HG02588 (cell line): ENCODE results near the gene COL2A1.

Source experiments
- ATAC-seq: cut with Tn5 transposase; IDR thresholded peaks from one replicate; pipeline ENCODE4 v1.9.1; 2021; ENCODE audit warnings: mild to moderate bottlenecking, moderate library complexity; ENCODE audit not compliant: unreplicated experiment

Gene COL2A1

GRCh38 chr12:47991106-47992061, 12.9 kb downstream of the COL2A1 start:
- no peak for ATAC-seq

GRCh38 chr12:47990351-47991105, 13.7 kb downstream of the COL2A1 start:
- ATAC-seq: peak; percentile 84

GRCh38 chr12:47989666-47990065, 14.6 kb downstream of the COL2A1 start:
- ATAC-seq: no peak

- no peak for ATAC-seq
These were observed 15.3 kb downstream of the COL2A1 start for GRCh38 chr12:47989023-47989417.

GRCh38 chr12:47988073-47989022, 15.9 kb downstream of the COL2A1 start:
- ATAC-seq: no peak

- ATAC-seq: no peak
These were observed 16.7 kb downstream of the COL2A1 start for GRCh38 chr12:47987411-47988072.

GRCh38 chr12:47986832-47987231, 17.4 kb downstream of the COL2A1 start:
- no peak for ATAC-seq

- no peak for ATAC-seq
These were observed 18.0 kb downstream of the COL2A1 start for GRCh38 chr12:47986291-47986660.

GRCh38 chr12:47985596-47986290, 18.5 kb downstream of the COL2A1 start:
- no peak for ATAC-seq

- no peak for ATAC-seq
These were observed 19.9 kb downstream of the COL2A1 start for GRCh38 chr12:47984331-47984801.

GRCh38 chr12:47983541-47984115, 20.6 kb downstream of the COL2A1 start:
- ATAC-seq: no peak

GRCh38 chr12:47982770-47983169, 21.5 kb downstream of the COL2A1 start:
- no peak for ATAC-seq

- ATAC-seq: no peak
These were observed 22.0 kb downstream of the COL2A1 start for GRCh38 chr12:47982311-47982710.

- ATAC-seq: no peak
These were observed 22.6 kb downstream of the COL2A1 start for GRCh38 chr12:47981496-47982260.

GRCh38 chr12:47980779-47981495, 23.3 kb downstream of the COL2A1 start:
- no peak for ATAC-seq

GRCh38 chr12:47980197-47980596, 24.1 kb downstream of the COL2A1 start:
- ATAC-seq: no peak

GRCh38 chr12:47979686-47980085, 24.6 kb downstream of the COL2A1 start:
- no peak for ATAC-seq

- no peak for ATAC-seq
These were observed 25.1 kb downstream of the COL2A1 start for GRCh38 chr12:47979166-47979565.
